ENCODE results near the gene ACOT7.
A peak's percentile ranks its signal among the peaks of the same experiment; 100 is the strongest.

Gene ACOT7

DNA sequence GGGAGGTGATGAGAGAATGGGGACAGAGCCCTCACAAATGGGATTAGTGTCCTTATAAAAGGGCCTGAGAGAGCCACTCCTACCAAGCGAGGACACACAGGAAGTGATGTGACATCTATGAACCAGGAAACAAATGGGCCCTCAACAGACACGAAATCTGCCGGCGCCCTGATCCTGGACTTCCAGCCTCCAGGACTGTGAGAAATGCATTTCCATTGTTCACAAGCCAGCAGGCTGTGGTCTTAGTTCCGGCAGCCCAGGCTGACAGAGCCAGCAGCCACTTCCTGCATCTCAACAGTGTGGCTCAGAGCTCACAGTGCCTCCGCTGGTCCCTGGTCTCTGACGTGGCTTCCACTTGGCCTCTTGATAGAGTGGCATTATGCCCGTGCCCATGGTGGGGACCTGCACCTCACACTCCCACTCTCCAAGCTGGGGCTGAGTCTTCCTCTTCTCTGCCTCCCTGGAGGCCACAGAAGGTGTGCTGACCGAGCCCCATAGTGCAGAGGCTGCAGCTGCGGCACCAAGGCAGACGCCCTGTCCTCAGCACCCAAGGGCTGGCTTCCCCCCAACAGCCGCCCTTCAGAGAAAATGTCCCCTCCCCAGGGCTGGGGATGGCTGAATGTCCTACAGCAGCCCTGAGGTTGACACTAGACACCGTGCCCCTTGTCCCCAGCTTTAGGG lies 44.9 kb downstream of the ACOT7 start:
- DNase-seq (ENCODE audit: low read depth in 1 of 2, low spot score in 1 of 2) = peak in 1 of 2 donors; percentile 28

DNA sequence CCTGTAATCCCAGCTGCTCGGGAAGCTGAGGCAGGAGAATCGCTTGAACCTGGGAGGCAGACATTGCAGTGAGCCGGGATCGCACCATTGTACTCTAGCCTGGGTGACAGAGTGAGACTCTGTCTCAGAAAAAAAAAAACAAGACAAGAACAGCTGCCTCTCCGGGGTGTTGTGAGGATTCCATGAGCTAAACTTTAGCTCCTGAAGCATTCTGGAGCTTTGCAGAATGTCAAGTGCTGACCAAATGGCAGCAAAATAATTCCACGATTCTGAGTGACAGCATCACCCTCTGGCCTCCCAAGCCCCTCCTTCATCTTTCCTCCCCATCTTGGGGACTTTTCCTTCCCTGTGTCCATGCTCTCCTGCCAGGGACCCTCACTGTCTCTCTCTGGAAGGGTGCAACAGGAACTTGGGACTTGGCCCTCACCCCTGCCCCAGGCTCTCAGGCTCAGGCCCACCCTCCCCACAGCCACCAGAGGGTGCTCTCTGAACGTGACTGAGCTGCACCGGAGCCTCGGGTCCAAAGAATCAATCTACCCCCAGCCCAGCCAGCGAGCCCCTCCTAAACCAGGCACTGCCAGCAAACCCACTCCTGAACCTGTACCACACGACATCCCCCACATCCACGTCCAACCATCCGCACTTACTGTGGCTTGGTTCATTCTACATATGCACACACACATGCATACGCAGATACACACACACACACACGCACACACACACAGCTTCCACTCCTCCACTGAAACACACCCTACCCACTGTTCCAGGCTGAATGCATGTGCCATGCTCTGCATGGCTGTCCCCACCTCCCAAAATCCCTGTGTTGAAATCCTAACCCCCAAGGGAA lies 45.7 kb downstream of the ACOT7 start:
- peak; percentile 45 to 55 for DNase-seq (ENCODE audit: low read depth in 1 of 2, low spot score in 1 of 2)

DNA sequence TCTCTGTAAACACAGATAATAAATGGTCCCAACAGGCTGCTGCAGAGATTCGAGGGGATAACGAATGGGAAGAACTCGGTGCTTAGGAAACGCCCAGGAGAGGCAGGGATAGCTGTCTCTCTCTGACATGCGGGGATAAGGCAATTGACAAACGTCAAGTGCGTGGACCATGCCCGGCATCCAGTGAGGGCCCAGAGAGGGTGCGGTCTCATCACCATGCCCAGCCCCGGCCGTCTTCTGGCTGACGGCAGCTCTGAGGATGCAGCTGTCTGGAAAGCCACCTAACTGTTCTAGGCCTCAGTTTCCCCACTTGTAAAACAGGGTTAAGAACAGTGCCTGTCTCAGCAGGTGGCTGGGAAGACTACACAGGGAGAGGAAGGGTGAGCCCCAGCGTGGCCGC lies 48.1 kb downstream of the ACOT7 start:
- no peak for DNase-seq (ENCODE audit: low read depth in 1 of 2, low spot score in 1 of 2)

DNA sequence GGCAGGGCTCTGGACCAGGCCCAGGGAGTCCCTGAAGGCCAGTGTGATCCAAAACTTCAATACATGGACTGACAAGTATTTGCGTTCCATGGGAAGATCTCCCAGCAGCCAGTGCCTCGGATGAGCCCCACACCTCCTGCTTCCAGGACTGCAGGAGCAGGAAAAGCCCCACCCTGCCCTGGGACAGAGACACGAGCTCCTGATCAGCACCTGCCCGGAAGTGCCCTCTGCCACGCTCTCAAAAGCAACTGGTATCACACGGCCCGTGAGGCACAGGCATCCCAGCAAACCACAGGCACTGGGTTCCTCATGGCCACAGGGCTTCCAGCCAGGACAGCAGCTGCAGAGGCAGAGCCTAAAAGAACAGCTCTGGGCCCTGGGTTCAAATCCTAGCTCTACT lies 48.6 kb downstream of the ACOT7 start:
- DNase-seq (ENCODE audit: low read depth in 1 of 2, low spot score in 1 of 2) = no peak

DNA sequence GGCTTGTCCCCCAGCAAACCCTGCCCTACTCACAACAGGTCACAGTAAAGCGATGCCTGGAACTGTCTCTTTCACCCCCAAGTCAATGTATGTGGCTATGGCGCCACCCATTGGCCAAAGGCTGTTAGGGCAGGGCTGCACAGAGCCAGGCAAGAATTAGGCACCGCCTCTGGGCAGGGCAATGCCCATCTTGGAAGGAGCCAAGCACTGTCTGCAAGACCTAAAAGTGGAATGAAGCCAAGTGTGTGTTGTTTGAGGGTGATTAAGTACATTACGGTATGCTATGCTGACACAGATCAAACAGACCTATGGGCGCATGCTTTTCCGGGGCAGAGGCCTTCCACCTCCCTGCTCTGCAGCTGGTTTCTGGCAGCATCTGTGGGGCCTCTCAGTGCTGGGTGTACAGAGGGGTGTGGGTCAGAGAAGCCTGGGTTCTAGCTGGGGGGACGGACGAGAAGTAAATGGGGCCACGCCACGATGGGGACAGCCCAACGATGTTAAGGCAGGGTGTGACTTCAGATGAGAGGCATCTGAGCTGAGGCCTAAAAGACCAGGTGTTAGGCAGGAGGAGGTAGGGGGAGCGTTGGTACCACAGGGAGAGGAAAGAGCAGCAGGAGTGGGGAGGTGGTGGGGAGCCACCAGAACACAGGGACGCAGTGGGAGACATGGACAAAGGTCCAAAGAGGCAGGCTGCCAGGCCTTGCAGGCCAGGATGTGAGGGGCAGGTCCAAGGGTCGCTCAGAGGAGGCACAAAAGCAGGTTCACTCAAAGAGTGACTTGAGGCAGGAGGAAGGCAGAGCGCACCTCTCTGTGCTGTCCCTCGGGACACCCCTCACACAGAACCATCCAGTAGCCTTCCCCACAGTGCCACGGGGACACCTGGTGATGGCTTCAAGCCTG lies 49.8 kb downstream of the ACOT7 start:
- DNase-seq (ENCODE audit: low read depth in 1 of 2, low spot score in 1 of 2) = no peak

DNA sequence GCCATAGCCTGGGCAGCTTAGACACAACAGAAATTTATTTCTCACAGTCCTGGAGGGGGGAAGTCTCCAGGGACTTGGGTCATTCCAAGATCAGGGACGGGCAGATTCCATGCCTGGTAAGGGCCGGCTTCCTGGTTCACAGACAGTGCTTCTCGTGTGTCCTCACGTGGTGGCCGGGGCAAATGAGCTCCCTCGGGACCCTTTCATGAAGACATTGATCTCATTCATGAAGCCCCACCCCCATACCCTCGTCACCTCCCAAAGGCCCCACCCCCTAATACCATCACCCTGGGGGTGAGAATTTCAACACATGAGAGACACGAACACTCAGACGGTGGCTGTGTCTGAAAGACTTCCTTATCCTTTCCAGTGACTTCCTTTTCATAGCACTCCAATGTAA lies 51.5 kb downstream of the ACOT7 start:
- no peak for DNase-seq (ENCODE audit: low read depth in 1 of 2, low spot score in 1 of 2)

DNA sequence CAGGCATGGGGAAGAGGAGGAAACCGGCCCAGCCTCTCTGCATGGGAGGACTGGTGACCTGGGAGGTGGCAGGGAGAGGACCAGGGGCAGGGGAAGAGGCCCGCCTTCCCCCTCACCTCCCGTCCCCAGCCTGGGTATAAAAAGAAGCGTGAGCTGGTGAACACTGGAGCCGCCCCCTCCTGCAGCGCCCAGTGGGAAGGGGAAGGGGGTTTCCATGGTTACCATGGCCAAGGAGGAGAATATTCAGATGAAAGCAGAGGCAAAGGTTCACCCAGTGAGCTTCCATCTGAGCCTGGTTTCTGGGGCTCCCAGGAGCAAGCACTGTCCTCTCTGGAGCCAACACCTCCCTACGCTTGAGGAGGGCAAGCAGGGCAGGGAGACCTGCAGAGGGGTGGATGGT lies 54.9 kb downstream of the ACOT7 start:
- DNase-seq (ENCODE audit: low read depth in 1 of 2, low spot score in 1 of 2) = no peak

DNA sequence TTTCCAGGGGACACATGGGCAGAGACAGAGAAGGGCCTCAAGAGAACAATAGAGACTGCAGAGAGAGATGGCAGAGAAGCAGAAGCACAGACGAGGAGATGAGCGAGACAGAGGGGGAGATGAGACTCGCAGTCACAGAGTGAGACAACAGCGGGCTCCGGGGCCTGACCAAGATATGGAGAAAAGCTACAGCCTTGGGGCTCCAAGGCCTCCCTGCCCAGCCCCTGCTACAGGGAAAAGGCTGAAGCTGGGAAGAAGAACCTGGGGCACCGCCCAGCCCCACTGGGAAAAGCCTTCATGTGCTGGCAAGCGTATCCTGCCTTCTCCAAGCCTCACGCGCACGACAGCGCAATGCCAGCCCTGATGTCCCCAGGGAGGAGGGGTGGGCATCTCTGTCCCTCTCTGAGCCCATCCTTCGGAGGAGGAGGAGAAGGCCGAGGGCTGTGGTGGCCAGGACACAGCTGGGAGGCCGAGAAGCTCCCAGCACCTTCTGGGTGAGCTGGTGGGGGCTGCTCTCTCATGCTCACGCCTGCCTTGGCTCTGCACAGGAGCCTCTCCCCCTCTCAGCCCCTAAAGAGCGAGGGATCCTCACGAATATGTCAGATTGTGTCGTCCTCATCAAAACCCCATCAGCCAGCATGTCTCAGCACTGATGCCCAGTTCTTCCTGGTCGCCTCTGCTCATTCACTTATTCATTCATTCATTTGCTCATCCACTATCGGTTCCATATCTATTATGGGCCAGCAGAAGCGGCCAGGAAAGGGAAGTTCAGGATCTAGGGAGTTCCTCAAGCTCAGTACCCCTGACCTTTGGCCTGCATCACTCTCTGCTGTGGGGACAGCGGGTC lies 56.6 kb downstream of the ACOT7 start:
- DNase-seq (ENCODE audit: low read depth in 1 of 2, low spot score in 1 of 2) = no peak

DNA sequence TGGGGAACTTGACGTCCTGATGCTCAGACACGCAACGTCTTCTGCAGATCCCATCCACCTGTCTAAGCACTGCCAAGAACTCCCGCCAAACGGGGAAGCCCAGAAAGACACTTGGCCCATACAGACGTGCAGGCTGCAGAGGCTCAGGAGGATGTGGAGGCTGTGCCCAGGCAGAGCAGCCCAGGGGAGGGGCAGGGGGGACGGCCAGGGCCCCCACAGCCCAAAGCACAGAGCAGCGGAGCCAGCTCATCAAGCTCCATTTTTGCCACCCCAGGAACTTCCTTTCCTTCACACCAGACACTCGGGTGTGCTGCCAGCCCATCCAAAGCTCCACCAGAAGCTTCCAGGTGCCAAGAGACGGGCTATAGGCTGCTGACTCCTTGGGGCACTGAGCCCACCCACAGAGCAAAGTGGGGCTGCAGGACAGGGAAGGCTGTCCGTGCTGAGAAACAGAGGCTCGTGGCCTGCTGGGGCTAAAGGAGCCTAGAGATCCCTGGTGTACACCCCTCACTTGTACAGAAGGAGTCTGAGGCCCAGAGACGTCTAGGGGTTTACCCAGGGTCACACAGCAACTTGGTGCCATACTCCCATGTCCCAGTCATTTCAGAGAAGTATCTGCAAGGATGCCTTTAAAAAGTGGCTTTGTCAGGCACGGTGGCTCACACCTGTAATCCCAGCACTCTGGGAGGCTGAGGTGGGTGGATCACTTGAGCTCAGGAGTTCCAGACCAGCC lies 59.1 kb downstream of the ACOT7 start:
- DNase-seq (ENCODE audit: low read depth in 1 of 2, low spot score in 1 of 2) = no peak

DNA sequence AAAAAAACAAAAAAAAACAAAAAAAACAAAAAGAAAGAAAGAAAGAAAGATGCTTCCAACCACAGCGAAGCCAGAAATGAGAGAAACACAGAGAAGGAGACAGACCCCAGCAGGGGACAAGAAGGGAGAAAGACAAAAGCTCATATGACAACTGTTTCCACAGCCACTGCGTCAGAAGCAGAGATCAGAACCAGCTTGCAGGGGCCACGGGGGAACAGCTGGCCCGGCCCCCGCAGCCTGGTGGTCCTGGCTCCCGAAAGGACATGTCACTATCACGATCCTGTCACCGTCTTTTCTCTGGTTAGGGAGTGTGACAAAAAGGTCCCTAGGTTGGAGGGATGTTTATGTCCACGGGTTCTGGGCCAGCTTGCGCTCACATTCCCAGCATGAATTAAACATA lies 60.7 kb downstream of the ACOT7 start:
- no peak for DNase-seq (ENCODE audit: low read depth in 1 of 2, low spot score in 1 of 2)

DNA sequence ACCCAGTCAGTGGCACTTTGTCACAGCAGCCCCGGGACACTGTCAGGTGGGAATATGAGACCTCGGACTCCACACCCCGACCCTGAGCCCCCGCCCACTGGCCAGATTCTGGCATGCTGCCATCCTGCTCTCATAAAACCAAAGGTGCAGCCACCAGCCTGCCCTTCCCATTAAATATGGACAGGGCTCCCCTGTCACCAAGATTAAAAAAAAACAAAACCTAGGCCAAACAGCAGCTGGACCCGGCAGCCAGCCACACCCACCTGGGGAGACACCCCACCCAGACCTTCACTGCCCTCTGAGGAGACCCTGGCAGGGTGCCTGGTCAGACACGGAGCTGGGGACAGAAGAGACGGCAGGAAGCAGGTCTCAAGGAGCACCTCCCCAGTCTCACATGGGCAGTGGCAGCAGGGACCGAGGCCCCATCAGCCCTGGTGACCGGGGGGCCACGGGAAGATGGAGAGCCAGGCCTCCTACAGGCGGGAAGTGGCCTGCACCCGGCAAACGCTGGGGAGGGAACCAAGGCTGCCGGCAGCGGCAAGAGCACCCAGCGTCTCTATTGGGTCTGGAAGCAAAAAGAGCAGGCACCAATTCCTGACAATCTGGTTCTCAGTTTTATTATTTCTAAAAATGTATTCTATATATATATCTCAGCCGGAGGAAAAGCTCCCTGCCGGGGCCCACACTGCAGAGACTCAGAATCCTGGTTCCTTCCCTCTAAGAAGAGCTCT lies 61.9 kb downstream of the ACOT7 start:
- no peak for DNase-seq (ENCODE audit: low read depth in 1 of 2, low spot score in 1 of 2)

DNA sequence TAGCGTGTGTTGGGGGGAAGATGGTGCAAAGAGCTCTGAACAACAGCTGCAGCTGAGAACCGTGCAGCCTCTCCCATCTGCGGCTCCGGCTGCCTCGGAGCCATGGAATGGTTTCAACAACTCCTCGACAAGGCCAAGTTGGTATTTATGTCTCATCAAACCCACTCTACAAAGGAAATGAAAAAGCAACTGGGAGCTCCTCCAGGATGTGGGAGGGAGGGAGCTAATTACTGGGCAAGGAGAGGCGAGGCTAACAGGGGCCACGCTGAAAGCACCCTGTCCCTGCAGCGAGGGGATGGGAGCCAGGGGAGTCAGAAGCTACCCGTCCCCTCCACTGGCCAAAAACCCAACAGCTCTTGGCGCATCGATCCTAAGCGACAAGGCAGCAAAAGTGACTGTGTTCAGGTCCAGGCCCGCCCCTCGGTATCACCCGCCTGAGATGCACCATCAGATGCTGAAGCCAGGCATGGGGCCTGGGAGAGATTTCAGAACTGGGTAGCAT lies 63.1 kb downstream of the ACOT7 start:
- no peak for DNase-seq (ENCODE audit: low read depth in 1 of 2, low spot score in 1 of 2)

DNA sequence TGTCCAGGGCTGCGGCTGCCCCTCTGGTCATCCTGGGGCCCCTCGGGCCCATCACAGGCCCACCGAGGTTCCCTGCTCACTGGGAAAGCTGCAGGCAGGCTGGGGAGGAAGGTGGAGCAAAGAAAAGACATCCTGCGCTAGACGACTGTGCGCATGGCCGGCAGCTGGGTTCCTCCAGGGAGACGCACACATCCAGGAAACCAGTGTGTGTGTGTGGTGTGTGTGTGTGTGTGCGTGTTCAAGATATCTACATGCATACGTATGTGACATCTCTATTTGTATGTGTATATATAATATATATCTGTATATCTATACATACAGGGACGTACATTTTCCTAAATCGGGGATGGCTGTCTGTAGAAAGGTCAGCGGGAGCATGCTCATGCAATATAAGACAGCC lies 63.7 kb downstream of the ACOT7 start:
- no peak for DNase-seq (ENCODE audit: low read depth in 1 of 2, low spot score in 1 of 2)

DNA sequence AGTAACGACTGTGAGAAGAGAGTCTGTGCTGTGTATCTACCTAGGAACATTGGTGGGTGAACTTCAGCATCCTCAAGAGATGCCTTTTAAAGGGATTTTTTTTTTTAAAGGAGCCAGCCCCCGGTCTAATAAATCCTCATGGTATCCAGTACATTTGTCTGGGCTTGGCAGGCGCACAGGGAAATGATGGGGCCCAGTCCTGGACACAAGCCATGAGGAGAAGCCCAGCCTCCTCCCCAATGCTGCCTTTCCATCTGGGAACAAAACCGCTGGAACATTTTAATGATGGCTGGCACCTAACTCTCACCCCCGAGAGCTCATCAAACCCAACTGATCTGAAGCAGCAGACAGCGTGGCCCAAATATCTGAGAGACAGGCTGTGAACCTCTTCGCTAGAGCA lies 64.2 kb downstream of the ACOT7 start:
- no peak for DNase-seq (ENCODE audit: low read depth in 1 of 2, low spot score in 1 of 2)

DNA sequence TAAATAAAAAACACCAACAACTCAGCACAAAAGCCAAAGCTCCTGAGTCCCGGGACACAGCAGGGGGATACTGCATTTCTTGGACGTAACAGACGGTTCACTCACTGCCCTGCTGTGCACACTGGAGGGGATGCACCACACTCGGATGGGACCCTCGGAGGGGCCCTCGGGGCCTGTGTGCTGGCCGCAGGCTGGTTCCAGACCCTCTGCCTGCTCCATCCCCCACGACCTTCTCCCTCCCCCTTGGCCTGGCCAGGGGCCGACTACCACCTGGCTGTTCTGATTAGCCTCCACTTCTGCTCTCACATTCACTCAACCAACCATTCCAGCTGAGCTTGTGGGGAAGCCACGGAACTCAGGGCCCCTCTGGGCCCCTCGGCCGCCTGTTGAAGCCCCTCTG lies 64.9 kb downstream of the ACOT7 start:
- DNase-seq (ENCODE audit: low read depth in 1 of 2, low spot score in 1 of 2) = no peak

DNA sequence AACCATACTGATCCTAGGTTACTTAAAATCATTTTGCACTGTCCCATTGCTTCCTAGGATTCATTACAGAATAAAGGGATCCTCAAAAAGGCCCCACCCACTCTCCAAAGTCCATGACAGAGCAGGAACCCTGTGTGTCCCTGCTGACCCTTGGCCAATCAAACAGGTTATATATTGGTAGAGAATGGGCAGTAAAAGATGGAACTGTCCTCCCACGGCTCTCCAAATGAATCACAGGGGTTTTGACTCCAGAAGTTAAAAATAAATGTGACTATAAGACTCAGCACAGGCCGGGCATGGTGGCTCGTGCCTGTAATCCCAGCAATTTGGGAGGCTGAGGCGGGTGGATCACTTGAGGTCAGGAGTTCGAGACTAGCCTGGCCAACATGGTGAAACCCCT lies 65.5 kb downstream of the ACOT7 start:
- DNase-seq (ENCODE audit: low read depth in 1 of 2, low spot score in 1 of 2) = no peak

DNA sequence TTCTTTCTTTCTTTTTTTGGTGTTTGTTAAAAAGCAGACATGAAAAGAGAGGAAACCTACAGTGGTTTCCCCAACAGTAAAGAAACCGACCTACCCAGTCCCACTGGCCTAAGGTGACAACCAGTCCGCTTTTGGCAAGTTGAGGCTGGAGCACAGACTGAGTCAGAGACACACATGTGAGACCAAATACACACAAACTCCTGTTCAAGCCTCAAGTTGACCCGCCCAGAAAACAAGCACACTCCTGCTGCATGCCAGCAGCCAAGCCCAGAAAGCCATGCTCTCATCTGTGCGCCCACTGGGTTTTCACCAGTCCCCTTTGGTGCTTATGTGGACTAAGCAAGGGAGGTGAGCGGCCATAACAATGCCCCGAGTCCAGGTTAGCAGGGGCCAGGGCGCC lies 68.1 kb downstream of the ACOT7 start:
- no peak for DNase-seq (ENCODE audit: low read depth in 1 of 2, low spot score in 1 of 2)

DNA sequence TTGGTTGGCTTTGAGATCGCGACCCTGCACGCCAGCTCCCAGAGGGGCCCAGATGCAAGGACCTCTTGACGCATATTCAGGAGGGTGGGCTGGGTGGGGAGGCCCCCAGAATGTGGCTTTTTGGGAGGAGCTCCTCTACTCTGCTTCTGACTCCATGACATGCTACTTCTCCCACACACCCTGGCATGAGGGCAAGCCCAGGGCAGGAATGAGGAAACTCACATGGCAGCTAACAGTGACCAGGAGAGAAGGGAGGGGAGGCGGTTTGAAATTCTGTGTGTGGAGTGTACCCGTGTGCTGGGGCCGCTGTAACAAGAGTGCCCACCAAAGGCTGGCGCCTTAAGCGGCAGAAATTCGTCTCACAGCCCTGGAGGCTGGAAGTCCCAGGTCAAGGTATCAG lies 71.4 kb downstream of the ACOT7 start:
- DNase-seq (ENCODE audit: low read depth in 1 of 2, low spot score in 1 of 2) = no peak

DNA sequence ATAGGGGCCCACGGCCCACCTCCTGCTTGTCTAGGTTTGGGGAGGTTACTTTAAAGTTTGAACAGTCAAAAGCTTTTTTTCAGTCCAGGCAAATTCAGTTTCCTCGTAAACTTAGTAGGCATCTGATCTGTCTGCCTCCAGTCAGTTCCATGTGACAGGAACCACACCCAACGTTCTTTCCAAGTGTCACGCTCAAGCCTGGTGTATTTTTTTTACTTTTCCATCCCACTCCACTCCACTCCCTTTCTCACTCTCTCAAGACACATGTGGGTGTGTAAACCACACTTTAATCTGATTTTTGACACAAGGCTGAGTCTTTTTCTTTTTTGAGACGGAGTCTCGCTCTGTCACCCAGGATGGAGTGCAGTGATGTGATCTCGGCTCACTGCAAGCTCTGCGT lies 72.4 kb downstream of the ACOT7 start:
- no peak for DNase-seq (ENCODE audit: low read depth in 1 of 2, low spot score in 1 of 2)
